Effector memory CD8-positive, alpha-beta T cell (primary cell): ENCODE measurements around the gene TFAP2E.

ENCODE experiments used
- ATAC-seq: fragments of 150-1000 bp; cut with Tn5 transposase; replicated peaks from 2 replicates; pipeline ENCODE4 v1.10.0; 2021; ENCODE audit warnings: mild to moderate bottlenecking, moderate library complexity
- DNase-seq, 3 experiments: peaks; one replicate each; pipeline ENCODE4 v3.0.0; 2021
- H3K27ac Mint-ChIP-seq, 2 donors: one replicate each; pipeline ENCODE4 v1.8.0; 2022; ENCODE audit warnings: mild to moderate bottlenecking in 2 of 2, mixed read lengths in 2 of 2, moderate library complexity in 2 of 2
- H3K27me3 Mint-ChIP-seq, 2 donors: one replicate each; pipeline ENCODE4 v1.8.0; 2022; ENCODE audit warnings: mixed read lengths in 2 of 2
- H3K36me3 Mint-ChIP-seq: one replicate; pipeline ENCODE4 v1.8.0; 2022; ENCODE audit warnings: mild to moderate bottlenecking, moderate library complexity, mixed read lengths; ENCODE audit not compliant: insufficient read depth
- H3K4me1 Mint-ChIP-seq, 2 donors: one replicate each; pipeline ENCODE4 v1.8.0; 2022; ENCODE audit warnings: low read depth in 2 of 2, mixed read lengths in 2 of 2
- H3K4me3 Mint-ChIP-seq, 2 donors: one replicate each; pipeline ENCODE4 v1.8.0; 2022; ENCODE audit warnings: mild to moderate bottlenecking in 2 of 2, mixed read lengths in 2 of 2, moderate library complexity in 2 of 2
- H3K9me3 Mint-ChIP-seq, 2 donors: one replicate each; pipeline ENCODE4 v1.8.0; 2022; ENCODE audit warnings: mixed read lengths in 2 of 2

Gene TFAP2E

GRCh38 chr1:35587736-35588135 is 14.6 kb downstream of the TFAP2E start:
- no peaks in the 10 kb centered on the region for H3K36me3 Mint-ChIP-seq
- DNase-seq (no peak), ATAC-seq (no peak)
- no peak overlapping the region for H3K27ac Mint-ChIP-seq
- H3K27me3 Mint-ChIP-seq, result no peaks in the 10 kb centered on the region
- H3K9me3 Mint-ChIP-seq, result no peaks in the 10 kb centered on the region
- H3K4me3 Mint-ChIP-seq, result no peak overlapping the region
- peaks cover 2 to 6% of the 10 kb centered on the region in 2 donors for H3K4me1 Mint-ChIP-seq

GRCh38 chr1:35588197-35588910 is 15.2 kb downstream of the TFAP2E start:
- no peak for DNase-seq
- H3K36me3 Mint-ChIP-seq, result no peaks in the 10 kb centered on the region
- H3K9me3 Mint-ChIP-seq, result no peaks in the 10 kb centered on the region
- H3K27me3 Mint-ChIP-seq, result no peaks in the 10 kb centered on the region
- no peak overlapping the region for H3K27ac Mint-ChIP-seq
- ATAC-seq, result no peak
- H3K4me3 Mint-ChIP-seq, result no peak overlapping the region
- peaks cover 4 to 9% of the 10 kb centered on the region in 2 donors for H3K4me1 Mint-ChIP-seq

GRCh38 chr1:35589516-35590427 is 16.7 kb downstream of the TFAP2E start:
- Mint-ChIP-seq H3K4me1 (peaks cover 4 to 9% of the 10 kb centered on the region in 2 donors), H3K4me3 (no peak overlapping the region), H3K9me3 (no peaks in the 10 kb centered on the region), H3K27me3 (no peaks in the 10 kb centered on the region), H3K27ac (peak overlapping the region in 1 of 2 donors; percentile 89), H3K36me3 (no peaks in the 10 kb centered on the region)
- ATAC-seq (no peak), DNase-seq (no peak)

GRCh38 chr1:35590476-35591040 is 17.4 kb downstream of the TFAP2E start:
- peaks cover 4 to 9% of the 10 kb centered on the region in 2 donors for H3K4me1 Mint-ChIP-seq
- no peaks in the 10 kb centered on the region for H3K9me3 Mint-ChIP-seq
- H3K27me3 Mint-ChIP-seq, result no peaks in the 10 kb centered on the region
- H3K36me3 Mint-ChIP-seq, result no peaks in the 10 kb centered on the region
- ATAC-seq (no peak), DNase-seq (no peak)
- no peak overlapping the region for H3K4me3 Mint-ChIP-seq
- H3K27ac Mint-ChIP-seq, result peak overlapping the region; percentile 20 to 89

GRCh38 chr1:35591211-35591610 is 18.1 kb downstream of the TFAP2E start:
- H3K27me3 Mint-ChIP-seq, result no peaks in the 10 kb centered on the region
- H3K9me3 Mint-ChIP-seq, result no peaks in the 10 kb centered on the region
- no peaks in the 10 kb centered on the region for H3K36me3 Mint-ChIP-seq
- no peak for ATAC-seq
- H3K4me3 Mint-ChIP-seq, result no peak overlapping the region
- peak overlapping the region in 1 of 2 donors; percentile 83 for H3K27ac Mint-ChIP-seq
- H3K4me1 Mint-ChIP-seq, result peaks cover 4 to 9% of the 10 kb centered on the region in 2 donors
- no peak for DNase-seq

- H3K27ac Mint-ChIP-seq, result peak overlapping the region in 1 of 2 donors; percentile 35
These were observed 20.1 kb downstream of the TFAP2E start for GRCh38 chr1:35592991-35593769.

GRCh38 chr1:35594005-35594760 is 21.1 kb downstream of the TFAP2E start:
- Mint-ChIP-seq H3K4me3 (no peak overlapping the region), H3K36me3 (no peaks in the 10 kb centered on the region), H3K4me1 (peaks cover 4 to 9% of the 10 kb centered on the region in 2 donors), H3K27ac (peak overlapping the region; percentile 35 to 64), H3K9me3 (no peaks in the 10 kb centered on the region), H3K27me3 (no peaks in the 10 kb centered on the region)
- ATAC-seq, result no peak
- DNase-seq, result no peak

More at GRCh38 chr1:35592991-35593769, 20.1 kb downstream of the TFAP2E start:
- ATAC-seq (no peak), DNase-seq (no peak)
- Mint-ChIP-seq H3K4me3 (peak overlapping the region in 1 of 2 donors; percentile 38), H3K9me3 (no peaks in the 10 kb centered on the region), H3K36me3 (no peaks in the 10 kb centered on the region), H3K4me1 (peaks cover 4 to 9% of the 10 kb centered on the region in 2 donors), H3K27me3 (no peaks in the 10 kb centered on the region)

- DNase-seq, result no peak
- Mint-ChIP-seq H3K36me3 (no peaks in the 10 kb centered on the region), H3K27ac (peak overlapping the region; percentile 61 to 65), H3K27me3 (no peaks in the 10 kb centered on the region), H3K9me3 (no peaks in the 10 kb centered on the region), H3K4me1 (peaks cover 4% of the 10 kb centered on the region in 2 donors), H3K4me3 (no peak overlapping the region)
- no peak for ATAC-seq
These were observed 22.6 kb downstream of the TFAP2E start for GRCh38 chr1:35595684-35596083.

GRCh38 chr1:35597870-35598269 is 24.8 kb downstream of the TFAP2E start:
- no peaks in the 10 kb centered on the region for H3K27me3 Mint-ChIP-seq
- H3K9me3 Mint-ChIP-seq, result no peaks in the 10 kb centered on the region
- H3K27ac Mint-ChIP-seq, result no peak overlapping the region
- ATAC-seq (no peak), DNase-seq (no peak)
- H3K36me3 Mint-ChIP-seq, result peaks cover 11% of the 10 kb centered on the region
- H3K4me1 Mint-ChIP-seq, result peaks cover under 1 to 1% of the 10 kb centered on the region in 2 donors
- no peak overlapping the region for H3K4me3 Mint-ChIP-seq

- Mint-ChIP-seq H3K27ac (peak overlapping the region in 1 of 2 donors; percentile 14), H3K9me3 (no peaks in the 10 kb centered on the region), H3K27me3 (no peaks in the 10 kb centered on the region), H3K4me3 (no peak overlapping the region), H3K36me3 (peaks cover 22% of the 10 kb centered on the region), H3K4me1 (no peaks in the 10 kb centered on the region)
- DNase-seq (no peak), ATAC-seq (no peak)
These were observed 25.8 kb downstream of the TFAP2E start for GRCh38 chr1:35598895-35599294.

GRCh38 chr1:35599411-35599810 is 26.3 kb downstream of the TFAP2E start:
- H3K4me3 Mint-ChIP-seq, result no peak overlapping the region
- no peaks in the 10 kb centered on the region for H3K4me1 Mint-ChIP-seq
- no peak for DNase-seq
- peak overlapping the region in 1 of 2 donors; percentile 14 for H3K27ac Mint-ChIP-seq
- H3K27me3 Mint-ChIP-seq, result no peaks in the 10 kb centered on the region
- ATAC-seq, result no peak
- peaks cover 23% of the 10 kb centered on the region for H3K36me3 Mint-ChIP-seq
- no peaks in the 10 kb centered on the region for H3K9me3 Mint-ChIP-seq

- H3K36me3 Mint-ChIP-seq, result peaks cover 31% of the 10 kb centered on the region
- H3K27ac Mint-ChIP-seq, result no peak overlapping the region
- H3K27me3 Mint-ChIP-seq, result no peaks in the 10 kb centered on the region
- peaks cover 1 to 2% of the 10 kb centered on the region in 2 donors for H3K4me1 Mint-ChIP-seq
- ATAC-seq (no peak), DNase-seq (no peak)
- H3K4me3 Mint-ChIP-seq, result no peak overlapping the region
- H3K9me3 Mint-ChIP-seq, result no peaks in the 10 kb centered on the region
These were observed 27.5 kb downstream of the TFAP2E start for GRCh38 chr1:35600593-35600992.
